HG02610 (cell line): ENCODE results near the gene UBASH3B.

Experiments used
- ATAC-seq: cut with Tn5 transposase; IDR thresholded peaks from one replicate; pipeline ENCODE4 v1.9.1; 2021; ENCODE audit warnings: mild to moderate bottlenecking, moderate library complexity; ENCODE audit not compliant: unreplicated experiment

Gene UBASH3B

DNA sequence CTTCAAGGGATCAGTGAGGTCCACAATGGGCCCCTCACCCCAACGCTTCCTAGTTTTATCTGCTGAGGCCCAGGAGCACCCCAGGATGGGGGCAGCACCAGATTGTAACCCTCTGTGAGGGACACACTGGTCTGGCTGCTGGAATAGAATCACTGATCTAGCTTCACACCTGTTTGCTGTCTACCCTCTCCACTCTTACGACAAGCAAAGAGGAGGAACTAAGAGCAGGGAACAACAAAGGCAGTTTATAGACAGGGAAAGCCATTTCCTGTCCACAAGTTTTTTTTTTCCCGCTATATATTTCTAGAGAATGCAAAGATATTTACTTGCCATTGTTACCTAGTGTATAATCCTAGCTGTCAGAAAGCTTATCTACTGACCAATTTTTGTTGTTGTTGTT, 121.8 kb downstream of the UBASH3B start:
- ATAC-seq: no peak

DNA sequence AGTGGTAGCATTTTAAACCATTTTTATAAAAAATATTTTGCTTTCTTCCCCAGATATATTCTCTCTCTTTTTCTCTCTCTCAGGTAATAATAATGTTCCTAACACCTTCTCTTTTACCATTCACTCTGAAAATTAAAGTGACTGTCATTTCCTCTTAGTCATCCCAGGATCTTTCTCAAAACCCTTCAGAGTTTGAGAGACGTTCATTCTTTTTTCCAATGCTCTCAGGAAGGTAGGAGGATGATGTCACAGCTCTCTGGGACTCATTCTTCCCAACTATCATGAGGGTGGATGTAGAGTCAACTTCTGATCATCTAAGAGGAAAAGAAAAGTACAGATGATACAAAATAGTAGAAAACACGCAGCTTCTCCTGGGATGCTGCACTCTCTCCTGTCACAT, 122.6 kb downstream of the UBASH3B start:
- no peak for ATAC-seq

DNA sequence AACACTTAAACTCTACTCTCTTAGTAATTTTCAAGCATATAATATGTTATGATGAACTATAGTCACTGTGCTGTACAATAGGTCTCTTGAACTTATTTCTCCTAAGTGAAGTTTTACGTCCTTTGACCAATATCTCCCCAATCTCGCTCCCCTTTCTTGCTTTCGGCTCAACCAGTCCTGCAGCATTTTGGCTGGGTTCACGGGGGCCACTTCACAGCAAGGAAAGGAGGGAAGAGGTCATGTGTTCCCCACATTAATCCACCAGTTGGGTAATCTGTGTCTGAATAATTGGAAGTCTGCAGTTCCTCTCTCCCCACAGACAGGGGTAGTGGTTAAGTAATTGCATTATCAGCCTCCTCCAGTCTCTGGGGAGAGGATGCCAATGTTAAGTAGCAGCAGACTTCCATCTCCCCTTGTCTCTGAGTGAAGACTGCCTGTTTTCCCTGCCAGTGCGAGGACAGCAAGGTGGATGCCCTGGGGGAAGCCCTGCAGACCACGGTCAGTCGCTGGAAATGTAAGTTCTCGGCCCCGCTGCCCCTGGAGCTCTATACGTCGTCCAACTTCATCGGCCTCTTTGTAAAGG, 123.6 kb downstream of the UBASH3B start:
- no peak for ATAC-seq

DNA sequence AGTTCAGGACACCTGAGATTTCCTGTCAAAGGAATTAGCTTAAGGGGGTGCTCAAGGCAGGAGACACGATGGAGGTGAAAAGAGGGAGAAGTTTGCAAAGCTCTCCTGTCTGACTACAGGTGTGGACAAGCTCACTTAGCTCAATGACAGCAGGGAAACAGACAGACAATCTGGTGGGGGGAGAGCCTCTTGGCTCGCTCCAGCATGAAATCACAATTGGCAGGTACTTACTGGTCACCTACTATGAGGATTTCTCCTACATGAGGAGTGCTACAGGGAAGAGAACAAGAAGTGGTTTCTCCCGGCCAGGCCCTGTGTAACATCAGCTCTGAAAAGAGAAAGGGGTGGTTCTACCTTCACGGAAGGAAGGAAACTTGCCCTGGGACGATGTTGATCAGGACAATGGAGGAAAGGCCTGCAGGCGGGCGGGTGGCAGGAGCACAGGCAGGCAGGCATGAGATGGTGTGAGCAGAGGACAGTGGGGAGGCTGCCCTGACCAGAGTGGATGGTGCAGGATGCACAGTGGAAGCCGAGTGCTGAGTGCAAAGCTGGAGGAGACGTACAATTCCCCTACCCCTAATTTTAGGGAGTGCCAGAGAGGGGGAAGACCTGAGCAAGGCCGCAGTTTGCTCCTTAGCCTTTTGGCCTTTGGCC, 124.9 kb downstream of the UBASH3B start:
- no peak for ATAC-seq

DNA sequence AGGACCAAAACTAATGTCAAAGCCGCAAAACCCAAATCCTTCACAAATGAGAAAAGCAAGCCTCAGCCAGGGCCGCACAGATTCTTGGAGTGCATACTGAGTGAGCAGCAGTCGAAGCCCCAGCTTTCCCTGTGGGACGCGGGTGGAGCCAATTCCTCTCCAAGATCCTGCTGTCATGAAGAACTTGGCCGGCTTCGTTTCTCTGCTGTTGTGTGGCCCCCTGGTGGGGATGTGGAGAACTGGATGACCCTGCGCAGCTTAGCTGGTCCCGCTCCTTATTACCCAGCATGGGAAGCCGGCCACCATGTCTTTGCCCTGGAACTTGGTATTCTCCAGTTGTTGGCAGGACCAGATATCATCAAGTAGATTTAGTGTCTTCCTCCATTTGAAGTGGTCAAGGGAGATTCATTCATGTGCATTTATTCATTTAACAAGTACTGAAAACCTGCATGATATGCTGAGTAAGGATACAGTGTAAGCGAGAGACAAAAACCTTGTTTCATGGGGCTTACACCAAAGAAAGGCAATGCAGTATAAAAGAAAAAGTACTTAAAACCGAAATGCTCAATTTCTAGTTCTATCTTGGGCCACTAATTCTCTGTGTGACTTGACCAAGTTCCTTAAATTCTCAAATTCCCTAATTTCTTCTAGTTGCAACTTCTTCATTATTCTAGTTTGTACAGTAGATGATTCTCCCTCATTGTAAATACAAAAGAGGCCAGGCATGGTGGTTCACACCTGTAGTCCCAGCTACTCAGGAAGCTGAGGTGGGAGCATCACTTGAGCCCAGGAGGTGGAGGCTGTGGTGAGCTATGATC, 126.1 kb downstream of the UBASH3B start:
- peak; percentile 75 for ATAC-seq

DNA sequence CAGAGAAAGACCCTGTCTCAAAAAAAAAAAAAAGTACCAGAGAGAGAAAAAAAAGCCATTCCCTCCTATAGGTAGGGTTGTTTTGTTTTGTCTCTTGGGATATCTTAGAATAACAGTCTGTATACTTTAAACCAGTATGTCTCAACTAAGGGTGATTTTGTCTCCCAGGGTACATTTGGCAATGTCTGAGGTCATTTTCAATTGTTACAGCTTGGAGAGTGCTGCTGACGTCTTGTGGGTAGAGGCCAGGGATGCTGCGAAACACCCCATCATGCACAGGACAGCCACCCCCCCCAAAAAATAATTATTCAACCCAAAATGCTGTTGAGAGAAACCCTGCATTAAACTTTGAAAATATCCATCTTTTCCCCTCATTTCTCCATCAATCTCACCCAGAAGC, 126.7 kb downstream of the UBASH3B start:
- ATAC-seq: no peak

DNA sequence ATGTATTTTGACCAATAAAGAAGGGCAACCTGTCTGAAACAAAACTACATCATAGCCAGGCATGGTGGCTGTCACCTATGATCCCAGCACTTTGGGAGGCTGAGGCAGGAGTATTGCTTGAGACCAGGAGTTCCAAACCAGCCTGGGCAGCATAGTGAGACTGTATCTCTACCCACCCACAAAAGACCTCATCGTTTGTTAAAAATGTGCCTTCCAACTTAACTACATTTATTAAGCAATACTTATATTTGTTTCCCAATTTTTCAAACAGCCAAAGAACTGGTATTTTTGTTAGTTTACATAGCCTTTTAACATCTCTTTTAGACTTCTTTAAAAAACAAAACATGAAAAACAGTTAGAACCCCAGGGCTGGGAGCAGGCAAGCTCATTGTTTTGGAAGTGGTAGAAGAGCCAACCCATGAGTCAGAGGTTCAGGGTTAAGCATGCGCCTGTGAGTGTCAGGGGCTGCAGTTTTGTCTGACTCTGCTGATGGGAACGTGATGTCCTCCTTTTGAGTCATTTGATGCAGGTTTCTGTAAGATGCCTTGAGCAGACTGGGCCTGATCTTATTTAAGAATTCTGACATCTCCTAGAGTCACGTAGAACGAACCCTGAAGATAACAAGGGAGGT, 128.9 kb downstream of the UBASH3B start:
- ATAC-seq: no peak

DNA sequence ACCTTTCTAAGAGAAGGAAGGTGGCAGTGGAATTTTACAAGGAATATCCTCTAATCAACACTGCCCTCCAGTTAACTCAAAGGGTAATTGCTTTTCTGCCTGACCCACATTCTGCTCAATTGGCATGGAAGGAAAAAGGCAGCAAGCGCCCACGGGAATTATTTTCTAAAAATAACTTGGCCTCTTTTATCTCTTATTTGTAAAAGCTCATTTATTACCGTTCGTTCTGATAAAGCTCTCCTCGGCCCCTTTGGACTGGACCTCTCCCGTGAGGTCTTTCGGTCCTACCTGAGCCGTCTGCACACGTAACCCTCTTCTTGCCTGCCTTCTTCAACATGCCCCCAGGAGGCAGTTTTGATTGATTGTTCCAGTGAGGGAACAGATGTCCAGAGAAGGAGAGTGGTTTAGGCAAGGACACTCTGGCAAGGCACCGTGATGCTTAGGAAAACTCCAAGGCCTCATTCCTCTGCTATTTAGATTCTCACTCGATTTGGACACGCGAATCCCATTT, 129.6 kb downstream of the UBASH3B start:
- no peak for ATAC-seq

DNA sequence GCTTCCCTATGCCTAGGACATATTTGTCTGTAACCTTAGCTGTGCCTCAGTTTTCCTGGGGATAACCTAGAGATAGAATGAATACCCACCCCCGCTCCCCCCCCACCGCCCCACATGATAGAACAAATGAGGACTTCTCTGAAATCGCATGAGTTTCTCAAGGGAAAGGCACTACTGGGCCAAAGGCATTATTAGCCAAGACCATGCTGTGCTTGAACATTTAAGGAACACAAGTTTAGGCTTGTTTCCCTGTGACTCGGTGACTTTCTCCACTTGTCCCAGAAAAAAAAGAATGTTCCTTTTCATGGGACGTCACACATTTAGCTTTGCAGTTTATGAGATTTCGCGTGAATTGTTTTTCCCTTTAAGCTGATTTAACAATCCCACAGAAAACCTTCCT, 131.4 kb downstream of the UBASH3B start:
- no peak for ATAC-seq

DNA sequence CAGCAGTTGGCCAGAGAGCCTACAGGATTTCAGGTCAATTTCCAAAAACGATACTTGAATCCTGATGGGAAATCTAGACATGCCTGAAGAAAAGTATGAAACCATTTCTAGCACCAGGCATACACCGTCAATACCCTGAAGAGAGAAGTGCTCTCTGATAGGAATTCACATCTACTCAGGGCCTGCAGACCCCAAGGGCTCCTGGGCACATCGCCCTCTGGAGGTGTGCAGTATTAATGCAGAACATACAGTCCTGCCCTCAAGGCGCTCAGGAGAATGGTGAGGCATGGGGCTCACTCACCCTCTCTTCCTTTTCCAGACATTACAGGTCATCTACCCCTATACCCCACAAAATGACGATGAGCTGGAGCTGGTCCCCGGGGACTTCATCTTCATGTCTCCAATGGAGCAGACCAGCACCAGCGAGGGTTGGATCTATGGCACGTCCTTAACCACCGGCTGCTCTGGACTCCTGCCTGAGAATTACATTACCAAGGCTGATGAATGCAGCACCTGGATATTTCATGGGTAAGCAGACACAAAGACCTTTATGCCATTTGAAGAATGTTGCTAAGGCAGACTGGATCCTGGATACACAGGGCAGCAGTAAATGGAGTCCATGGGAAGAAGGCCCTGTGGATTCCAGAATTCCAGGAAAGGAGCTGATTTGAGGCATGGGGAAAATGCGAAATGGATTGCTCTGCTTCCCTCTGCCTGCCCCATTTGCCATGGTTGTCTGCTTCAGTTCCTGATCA, 133.4 kb downstream of the UBASH3B start:
- ATAC-seq: no peak

DNA sequence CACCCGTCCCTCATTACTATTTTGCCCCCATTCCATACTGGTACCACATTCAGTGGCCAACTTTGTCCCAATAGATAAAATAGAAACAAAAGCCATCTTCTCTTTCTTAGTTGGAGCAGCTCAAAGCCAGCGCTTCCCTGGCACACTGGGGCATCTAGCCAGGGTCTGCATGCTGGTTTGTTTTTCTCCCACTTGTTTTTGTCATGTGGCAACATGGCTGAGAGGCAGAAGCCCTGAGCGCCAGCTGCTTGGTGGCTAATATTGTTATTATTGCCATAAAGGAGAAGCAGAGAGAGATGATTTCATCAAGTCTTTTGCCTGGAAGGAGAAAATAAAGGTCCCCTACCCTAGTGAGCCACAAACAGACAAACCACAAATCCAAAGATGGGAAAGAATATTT, 134.4 kb downstream of the UBASH3B start:
- ATAC-seq: no peak

DNA sequence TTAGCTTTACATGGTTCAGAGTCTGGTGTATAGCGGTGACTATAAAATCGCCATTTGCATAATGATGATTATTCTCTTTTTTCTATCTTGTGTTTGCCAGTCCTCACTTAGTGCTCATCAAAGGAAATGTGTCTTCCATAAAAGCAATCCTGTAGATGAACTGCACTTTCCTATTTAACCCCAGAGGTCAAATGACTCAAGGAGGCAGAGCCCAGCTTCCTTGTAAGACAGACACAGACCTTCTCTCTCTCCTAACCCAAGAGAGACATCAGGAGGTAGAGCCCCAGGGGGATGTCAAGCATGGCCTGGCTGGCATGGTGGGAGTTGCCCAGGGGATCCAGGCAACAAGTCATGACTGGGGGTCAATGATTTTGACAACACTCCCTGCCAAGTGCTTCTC, 135.9 kb downstream of the UBASH3B start:
- no peak for ATAC-seq

DNA sequence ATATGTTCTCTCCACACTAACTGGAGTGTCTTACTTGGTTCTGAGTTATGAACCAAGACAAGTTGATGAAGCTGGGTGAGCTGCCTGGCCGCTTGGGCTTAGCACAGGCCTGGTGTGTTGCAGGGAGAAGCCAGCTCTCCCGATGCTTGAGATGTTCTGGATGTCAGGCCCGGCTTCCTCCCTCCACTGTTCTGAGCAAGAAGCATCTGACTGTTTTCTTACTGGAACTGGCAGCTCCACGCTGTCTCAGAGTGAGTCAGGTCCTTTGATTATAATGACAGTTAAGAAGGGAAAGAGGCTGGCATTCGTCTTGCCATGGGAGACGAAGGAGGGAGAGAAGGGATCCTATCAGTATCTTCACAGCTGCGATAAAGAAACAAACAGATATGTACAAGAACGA, 136.3 kb downstream of the UBASH3B start:
- no peak for ATAC-seq

DNA sequence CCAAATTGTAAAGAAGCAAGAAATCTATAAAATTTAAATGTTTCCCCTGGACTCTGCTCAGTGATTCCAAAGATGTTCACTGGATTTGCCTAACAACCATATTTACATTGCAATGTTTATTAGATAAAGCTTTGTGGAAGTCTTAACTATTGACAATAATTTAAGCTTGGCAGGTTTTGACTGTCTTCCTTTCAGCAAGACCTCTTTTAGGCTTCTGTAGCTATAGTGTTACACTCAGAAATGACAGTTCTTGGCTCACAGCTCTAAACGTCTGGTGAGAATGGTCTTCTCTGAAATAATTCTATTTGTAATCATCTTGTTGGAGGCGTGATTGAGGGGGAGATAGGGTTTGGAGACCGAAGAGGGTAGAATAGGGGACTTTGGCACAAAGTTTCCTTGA, 138.0 kb downstream of the UBASH3B start:
- no peak for ATAC-seq

DNA sequence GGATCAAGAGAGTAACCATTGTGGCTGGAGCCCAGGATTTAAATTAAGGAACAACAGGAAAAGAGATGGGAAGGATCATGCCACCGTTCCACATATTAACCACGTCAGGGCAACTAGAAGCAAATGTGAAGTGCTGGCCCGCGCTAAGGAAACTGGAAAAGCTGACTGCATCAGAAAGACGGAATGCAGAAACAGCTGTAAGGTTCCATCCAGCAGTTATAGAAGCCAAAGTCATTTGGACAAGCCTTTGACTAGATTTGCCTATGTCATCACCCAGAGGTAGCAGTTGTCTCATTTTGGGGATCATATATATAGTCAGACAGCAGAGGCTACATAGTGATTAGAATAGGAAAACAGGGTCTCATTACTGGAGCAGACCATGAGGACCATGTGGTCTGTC, 139.8 kb downstream of the UBASH3B start:
- ATAC-seq: no peak

DNA sequence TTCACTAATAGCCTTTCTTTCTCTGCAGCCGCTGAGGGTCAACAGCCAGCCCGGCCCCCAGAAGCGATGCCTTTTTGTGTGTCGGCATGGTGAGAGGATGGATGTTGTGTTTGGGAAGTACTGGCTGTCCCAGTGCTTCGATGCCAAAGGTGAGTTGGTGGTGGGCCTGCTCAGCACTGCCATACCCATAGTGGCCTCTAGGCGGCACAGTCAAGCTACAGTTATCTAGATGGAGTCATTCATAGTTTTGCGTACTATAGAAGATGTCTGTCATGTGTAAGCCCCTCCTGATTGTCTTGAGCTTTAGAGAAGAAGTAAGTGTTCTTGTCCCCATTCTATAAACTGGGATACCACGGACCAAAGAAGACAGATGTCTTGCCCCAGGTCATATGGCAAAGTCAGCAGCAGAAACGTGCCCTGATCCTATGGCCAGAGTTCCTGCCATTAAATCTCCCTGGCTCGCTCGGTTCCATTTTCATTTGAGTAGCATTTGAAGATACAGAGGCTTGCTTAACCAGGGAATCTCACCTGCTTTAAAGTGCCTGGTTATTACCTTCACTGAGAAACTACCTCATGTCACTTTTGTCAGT, 140.7 kb downstream of the UBASH3B start:
- ATAC-seq: no peak

DNA sequence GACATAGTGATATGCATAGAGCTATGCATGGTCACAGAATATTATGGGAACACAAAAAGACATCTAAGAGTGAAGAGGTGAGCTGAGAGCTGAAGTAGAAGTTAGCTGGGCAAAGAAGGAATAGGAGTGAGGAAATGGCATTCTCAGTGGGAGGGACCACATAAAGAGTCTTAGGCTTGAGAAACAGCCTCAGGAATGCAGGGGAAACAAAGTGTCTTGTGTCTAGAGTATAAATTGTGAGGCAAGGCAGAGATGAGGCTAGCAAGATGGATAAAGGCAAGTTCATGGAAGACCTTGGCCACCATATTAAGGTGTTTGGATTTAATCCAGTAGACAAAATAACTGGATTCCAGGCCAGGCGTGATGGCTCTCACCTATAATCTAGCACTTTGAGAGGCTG, 142.1 kb downstream of the UBASH3B start:
- no peak for ATAC-seq

DNA sequence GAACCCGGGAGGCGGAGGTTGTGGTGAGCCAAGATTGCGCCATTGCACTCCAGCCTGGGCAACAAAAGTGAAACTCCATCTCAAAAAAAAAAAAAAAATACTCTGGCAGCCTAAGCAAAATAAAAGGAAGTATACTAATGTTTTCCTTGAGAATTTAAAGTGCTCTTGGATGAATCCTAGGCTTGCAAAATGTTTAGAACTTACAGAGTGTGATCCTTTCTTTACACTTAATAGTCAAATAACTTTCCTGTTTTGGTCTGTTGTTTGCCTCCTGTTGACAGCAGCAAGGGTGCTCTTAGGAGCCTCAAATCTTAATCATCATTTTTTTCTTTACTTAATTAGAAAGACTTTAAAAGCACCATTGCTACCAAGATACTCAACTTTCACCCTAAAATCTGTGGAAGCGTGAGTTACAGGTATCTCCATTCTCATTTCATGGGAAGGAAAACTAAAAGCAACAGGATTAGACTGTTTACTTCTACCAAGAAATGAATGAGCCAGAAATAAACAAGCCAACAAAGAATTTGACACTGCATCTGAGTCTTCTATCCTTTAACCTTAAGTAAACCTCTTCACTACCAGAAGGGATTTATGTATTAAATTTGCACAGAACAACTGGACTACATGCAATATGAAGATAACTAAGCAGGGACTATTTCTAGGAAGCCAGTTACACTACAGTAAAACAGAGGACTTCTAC, 144.0 kb downstream of the UBASH3B start:
- ATAC-seq: no peak

DNA sequence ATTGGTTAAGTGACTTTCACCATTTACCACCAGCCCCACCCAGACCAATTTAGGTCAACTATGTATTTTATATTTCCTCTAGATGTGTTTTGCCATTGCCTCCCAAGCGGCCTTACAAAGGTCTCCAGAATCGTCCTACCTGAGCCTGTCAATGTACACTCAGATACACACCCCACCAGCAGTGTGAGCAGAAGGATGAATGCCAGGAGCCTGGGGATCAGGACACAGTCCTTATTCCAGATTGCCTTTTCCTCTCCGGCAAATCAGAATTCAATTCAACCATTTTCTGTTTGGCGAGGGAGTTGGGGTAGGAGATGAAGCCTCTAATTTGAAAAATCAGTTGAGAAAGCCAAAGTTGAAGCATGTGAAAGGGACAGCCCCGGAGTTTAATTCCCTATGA, 147.4 kb downstream of the UBASH3B start:
- no peak for ATAC-seq

DNA sequence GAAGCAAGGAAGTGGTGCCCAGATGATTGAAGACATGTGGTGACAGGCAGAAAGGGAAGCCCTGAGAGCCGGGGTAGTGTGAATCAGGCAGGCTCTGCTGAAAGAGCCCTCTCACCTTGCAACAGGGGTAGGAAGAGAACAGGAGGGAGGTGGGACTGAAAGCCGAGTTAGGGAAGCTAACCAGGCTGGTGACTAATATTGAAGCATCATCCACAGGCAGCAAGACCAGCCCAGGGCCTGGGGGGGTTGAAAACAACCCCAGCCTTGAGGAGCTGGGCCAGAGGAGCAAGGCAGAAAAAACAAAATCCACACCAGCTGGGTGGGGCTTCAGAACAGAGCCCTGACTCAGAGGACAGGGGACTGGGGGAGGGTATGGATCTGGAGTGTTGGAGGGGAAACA, 147.8 kb downstream of the UBASH3B start:
- no peak for ATAC-seq
